Adrenal gland (tissue), 12 donors: ENCODE data around the gene FBRSL1. TPM values are rescaled to one million over a fixed set of nuclear protein-coding genes. Genes with fewer than 3 reads are reported as not detected.

Experiments used
- DNase-seq, 7 donors: peaks; one replicate each; pipeline ENCODE4 v3.0.0-alpha.2; 2019 to 2020
- H3K27ac ChIP-seq, 5 donors: fragments of 200-600 bp; sonication (generic) in 4 of 5; 1 replicate in 3 of 5; 2 replicates in 2 of 5; pipeline versions ENCODE4 v1.5.1 to v1.8.0; 2016 to 2020; ENCODE audit warnings: mild to moderate bottlenecking in 1 of 5
- H3K27me3 ChIP-seq: fragments of 200-600 bp; 2 replicates; pipeline ENCODE4 v1.8.0; 2021
- H3K36me3 ChIP-seq, 2 donors: fragments of 200-600 bp; replicated peaks in 1 of 2; 1 replicate in 1 of 2; 2 replicates in 1 of 2; pipeline versions ENCODE4 v1.5.1 to v1.8.0; 2018 to 2022
- H3K4me1 ChIP-seq, 2 donors: fragments of 200-600 bp; replicated peaks in 1 of 2; 1 replicate in 1 of 2; 2 replicates in 1 of 2; pipeline versions ENCODE4 v1.5.1 to v1.8.0; 2018 to 2021
- H3K4me3 ChIP-seq, 4 donors: fragments of 200-600 bp; sonication (generic) in 3 of 4; one replicate each; pipeline ENCODE4 v1.5.1; 2016 to 2018
- H3K9me3 ChIP-seq, 3 donors: fragments of 200-600 bp; sonication (generic) in 1 of 3; replicated peaks in 1 of 3; 1 replicate in 2 of 3; 2 replicates in 1 of 3; pipeline versions ENCODE4 v1.5.1 to v1.8.0; 2016 to 2021
- POLR2A ChIP-seq, 2 donors: fragments of 450-650 bp; IDR thresholded peaks; one replicate each; pipeline ENCODE4 v1.6.1; 2017; ENCODE audit warnings: antibody characterized with exemption in 2 of 2, mild to moderate bottlenecking in 2 of 2, moderate library complexity in 1 of 2
- WGBS, 4 donors: extraction: QIAGEN DNeasy Blood & Tissue Kit in 2 of 4; methylation state at CpG; one replicate each; pipeline versions ENCODE4 v1.1.5 to v1.1.7; 2013 to 2017; 5-methylcytosine and 5-hydroxymethylcytosine counted together
- intact Hi-C, 2 donors: fragments of 100-400 bp; cut with DNase I; formaldehyde crosslinking; loops; one replicate each; pipeline versions ENCODE4 v1.14.1 to v1.15.0; 2022 to 2023
- polyA plus RNA-seq, 3 donors: library from polyadenylated mRNA; stranded (reverse); fragments of 200-250 nt in 2 of 3; fragments of 350-450 nt in 1 of 3; fragmentation: Illumina TruSeq in 1 of 3; extraction: RNeasy Lipid Tissue Mini Kit (QIAGEN cat#74804) in 1 of 3; gene quantifications; one replicate each; pipeline ENCODE4 v1.2.3, GENCODE V29; 2013 to 2014
- total RNA-seq, 9 donors: library from RNA; depleted of rRNA in 4 of 9; stranded (reverse); fragments of >200 nt in 4 of 9; fragments of 120-200 nt in 1 of 9; fragmentation: NEBNext Ultra II Directional in 1 of 9; extraction: Animal tissue kit (Norgen Biotek cat#: 25700) in 1 of 9; gene quantifications; one replicate each; pipeline versions ENCODE4 v1.1.0 to v1.2.4, GENCODE V29; 2013 to 2023
- TF ChIP-seq, protein P1 (sequence below), 6 experiments: fragments of 450-650 bp in 4 of 6; fragments of 200-600 bp in 2 of 6; sonication (generic) in 1 of 6; IDR thresholded peaks; 1 replicate in 5 of 6; 2 replicates in 1 of 6; pipeline versions ENCODE4 v1.5.1 to v1.8.0; 2016 to 2021; ENCODE audit warnings: antibody characterized with exemption in 6 of 6, mild to moderate bottlenecking in 2 of 6, moderate library complexity in 1 of 6
- donor health status: healthy with polysubstance abuse.
- donor health status: Bipolar disorder and iron deficiency.
- donor health status: DM: yes; HTN: yes; CAD: no.
- donor health status: DM: no; HTN: no; CAD: no.
- donor health status: DM: no; HTN: no; CAD: no.
- donor health status: DM: yes; HTN: yes; CAD: no.

The FBRSL1 gene
- total and polyA plus RNA-seq, 12 donors: 5.3 to 63.8 (median 26.9) TPM

DNA sequence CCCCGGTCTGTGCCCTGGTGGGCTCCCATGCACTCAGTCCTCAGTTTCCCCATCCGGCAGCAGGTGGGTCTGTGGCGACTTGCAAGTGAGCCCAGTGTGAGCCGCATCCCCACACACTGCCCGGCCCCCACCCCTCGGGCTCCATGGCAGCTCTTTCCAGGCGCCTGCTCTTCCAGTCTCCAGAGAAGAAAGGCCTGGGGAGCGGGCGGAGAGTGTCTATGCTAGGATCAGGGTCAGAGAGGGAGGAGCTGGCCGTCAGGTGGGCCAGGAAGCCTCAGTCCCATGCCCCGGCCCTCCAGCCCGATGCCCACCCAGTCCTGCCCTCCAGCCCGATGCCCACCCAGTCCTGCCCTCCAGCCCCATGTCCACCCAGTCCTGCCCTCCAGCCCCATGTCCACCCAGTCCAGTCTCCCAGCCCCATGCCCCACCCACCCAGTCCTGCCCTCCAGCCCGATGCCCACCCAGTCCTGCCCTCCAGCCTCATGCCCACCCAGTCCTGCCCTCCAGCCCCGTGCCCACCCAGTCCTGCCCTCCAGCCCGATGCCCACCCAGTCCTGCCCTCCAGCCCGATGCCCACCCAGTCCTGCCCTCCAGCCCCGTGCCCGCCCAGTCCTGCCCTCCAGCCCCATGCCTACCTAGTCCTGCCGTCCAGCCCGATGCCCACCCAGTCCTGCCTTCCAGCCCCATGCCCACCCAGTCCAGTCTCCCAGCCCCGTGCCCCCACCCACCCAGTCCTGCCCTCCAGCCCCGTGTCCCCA, 49.2 kb downstream of the FBRSL1 start:
- Histone ChIP-seq H3K27ac (no peak overlapping the region), H3K36me3 (no peaks in the 10 kb centered on the region), H3K4me1 (no peaks in the 10 kb centered on the region), H3K4me3 (no peak overlapping the region), H3K27me3 (no peaks in the 10 kb centered on the region), H3K9me3 (no peaks in the 10 kb centered on the region)
- 90 to 96% (median 93%) methylated on average over 2 to 22 of the region's 23 CpGs for WGBS, 4 donors
- no peak for DNase-seq
- intact Hi-C loops: no loop called here
- TF ChIP-seq POLR2A (IDR thresholded peaks at IDR 0.05): no peak
- TF ChIP-seq, protein P1, sequence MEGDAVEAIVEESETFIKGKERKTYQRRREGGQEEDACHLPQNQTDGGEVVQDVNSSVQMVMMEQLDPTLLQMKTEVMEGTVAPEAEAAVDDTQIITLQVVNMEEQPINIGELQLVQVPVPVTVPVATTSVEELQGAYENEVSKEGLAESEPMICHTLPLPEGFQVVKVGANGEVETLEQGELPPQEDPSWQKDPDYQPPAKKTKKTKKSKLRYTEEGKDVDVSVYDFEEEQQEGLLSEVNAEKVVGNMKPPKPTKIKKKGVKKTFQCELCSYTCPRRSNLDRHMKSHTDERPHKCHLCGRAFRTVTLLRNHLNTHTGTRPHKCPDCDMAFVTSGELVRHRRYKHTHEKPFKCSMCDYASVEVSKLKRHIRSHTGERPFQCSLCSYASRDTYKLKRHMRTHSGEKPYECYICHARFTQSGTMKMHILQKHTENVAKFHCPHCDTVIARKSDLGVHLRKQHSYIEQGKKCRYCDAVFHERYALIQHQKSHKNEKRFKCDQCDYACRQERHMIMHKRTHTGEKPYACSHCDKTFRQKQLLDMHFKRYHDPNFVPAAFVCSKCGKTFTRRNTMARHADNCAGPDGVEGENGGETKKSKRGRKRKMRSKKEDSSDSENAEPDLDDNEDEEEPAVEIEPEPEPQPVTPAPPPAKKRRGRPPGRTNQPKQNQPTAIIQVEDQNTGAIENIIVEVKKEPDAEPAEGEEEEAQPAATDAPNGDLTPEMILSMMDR (IDR thresholded peaks at IDR 0.05): no peak

DNA sequence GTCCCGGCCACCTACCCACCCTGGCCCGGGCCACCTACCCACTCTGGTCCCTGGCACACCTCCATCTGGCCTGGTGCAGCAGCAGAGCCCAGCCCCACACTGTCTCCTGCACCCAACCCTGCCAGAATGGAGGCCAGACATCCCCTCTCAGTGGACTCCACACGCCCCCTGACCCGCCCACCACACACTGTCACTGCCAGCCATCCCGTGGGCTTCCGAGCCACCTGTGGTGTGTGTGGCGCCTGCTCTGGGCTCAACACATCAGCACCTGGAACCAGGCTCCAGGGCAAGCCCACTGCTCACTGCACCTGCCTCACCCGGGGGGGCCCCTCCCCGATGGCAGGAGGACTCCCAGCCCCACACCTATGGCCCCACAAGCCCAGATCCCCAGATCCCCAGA, 50.5 kb downstream of the FBRSL1 start:
- Histone ChIP-seq H3K27me3 (no peaks in the 10 kb centered on the region), H3K9me3 (no peaks in the 10 kb centered on the region), H3K4me3 (no peak overlapping the region), H3K27ac (no peak overlapping the region), H3K36me3 (no peaks in the 10 kb centered on the region), H3K4me1 (no peaks in the 10 kb centered on the region)
- intact Hi-C loops: no loop called here
- no peak for DNase-seq
- 80 to 93% (median 92%) methylated on average over 7 to 9 of the region's 9 CpGs; no CpG with 5 or more reads in 1 of the 4 donors for WGBS, 4 donors
- no peak for TF ChIP-seq POLR2A (IDR thresholded peaks at IDR 0.05)
- TF ChIP-seq, protein P1 (IDR thresholded peaks at IDR 0.05): no peak

DNA sequence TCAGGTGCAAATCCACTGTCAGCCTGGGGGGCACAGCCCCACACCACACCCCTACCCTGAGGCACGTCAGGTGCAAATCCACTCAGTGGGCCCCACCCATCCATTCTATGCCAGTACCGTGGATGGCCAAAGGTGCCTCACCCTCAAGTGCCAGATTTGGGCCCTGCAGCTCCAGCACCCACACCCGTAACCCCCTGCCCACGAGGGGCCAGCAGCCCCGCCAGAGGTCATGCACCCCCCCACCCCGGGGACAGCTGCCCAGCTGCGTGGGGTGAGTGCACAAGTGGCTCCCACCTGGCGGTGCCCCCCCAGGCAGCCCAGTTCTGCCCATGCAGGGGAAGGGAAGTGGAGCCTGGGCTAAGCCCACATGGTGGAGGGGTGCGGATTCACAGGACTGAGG, 51.2 kb downstream of the FBRSL1 start:
- H3K27ac ChIP-seq: no peak overlapping the region
- DNase-seq: no peak
- TF ChIP-seq, protein P1 (IDR thresholded peaks at IDR 0.05): no peak
- no peak for TF ChIP-seq POLR2A (IDR thresholded peaks at IDR 0.05)
- no peaks in the 10 kb centered on the region for H3K9me3 ChIP-seq
- H3K27me3 ChIP-seq: no peaks in the 10 kb centered on the region
- H3K4me3 ChIP-seq: no peak overlapping the region
- no peaks in the 10 kb centered on the region for H3K4me1 ChIP-seq
- WGBS, 4 donors: 91 to 100% (median 92%) methylated on average over 1 to 9 of the region's 9 CpGs; no CpG with 5 or more reads in 1 of the 4 donors
- no peaks in the 10 kb centered on the region for H3K36me3 ChIP-seq
- intact Hi-C loops: no loop called here

DNA sequence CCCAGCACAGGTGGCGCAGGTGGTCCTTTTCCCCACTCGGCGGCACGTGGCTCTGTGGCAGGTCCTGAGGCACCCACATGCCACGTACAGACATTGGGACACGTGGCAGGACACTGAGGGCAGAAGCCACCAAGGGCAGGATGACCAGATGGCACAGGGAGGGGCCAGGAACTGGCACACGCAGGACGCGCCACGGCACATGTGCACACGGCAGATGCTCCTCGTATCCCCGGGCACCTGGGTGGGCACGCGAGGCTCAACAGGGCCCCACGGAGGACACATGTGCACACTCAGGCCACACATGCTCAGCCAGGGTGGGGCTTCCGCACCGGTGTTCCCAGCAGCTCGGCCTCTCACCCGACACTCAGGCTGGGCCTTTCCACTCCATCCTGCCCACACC, 52.0 kb downstream of the FBRSL1 start:
- WGBS, 4 donors: 94 to 95% (median 95%) methylated on average over 9 to 20 of the region's 20 CpGs
- no peak overlapping the region for H3K27ac ChIP-seq
- DNase-seq: no peak
- no peaks in the 10 kb centered on the region for H3K27me3 ChIP-seq
- no peaks in the 10 kb centered on the region for H3K9me3 ChIP-seq
- H3K36me3 ChIP-seq: no peaks in the 10 kb centered on the region
- H3K4me1 ChIP-seq: no peaks in the 10 kb centered on the region
- no peak for TF ChIP-seq POLR2A (IDR thresholded peaks at IDR 0.05)
- TF ChIP-seq, protein P1 (IDR thresholded peaks at IDR 0.05): no peak
- intact Hi-C loops: no loop called here
- no peak overlapping the region for H3K4me3 ChIP-seq
